A549 (cell line): ENCODE measurements around the gene FCSK. TPM values are rescaled to one million over a fixed set of nuclear protein-coding genes. Genes with fewer than 3 reads are reported as not detected.

Source experiments
- ATAC-seq, 2 experiments: fragments of 200-7000 bp in 1 of 2; fragments of >200 bp in 1 of 2; cut with Nextera tagmentation in 1 of 2; cut with Tn5 transposase in 1 of 2; 3 replicates each; pipeline versions ENCODE4 v1.8.0 to v1.9.1; 2018 to 2020; ENCODE audit warnings: mild to moderate bottlenecking in 1 of 2, moderate library complexity in 1 of 2
- CTCF ChIA-PET: fragments of 300-600 bp; sonication (Branson Sonifier 250); formaldehyde crosslinking; extraction: SDS; loops from one replicate; lab custom pipeline; 2021; ENCODE audit warnings: antibody characterized with exemption, inconsistent platforms; lab: Yijun Ruan, JAX
- POLR2A ChIA-PET: fragments of 350-600 bp; formaldehyde crosslinking; extraction: SDS; loops from one replicate; lab custom pipeline; 2021; ENCODE audit warnings: antibody characterized with exemption, inconsistent platforms; lab: Yijun Ruan, JAX
- DNase-seq, 2 experiments: peaks; one replicate each; pipeline versions ENCODE4 v3.0.0 to v3.0.0-alpha.2; 2011 to 2016; ENCODE audit warnings: low read depth in 1 of 2, low spot score in 1 of 2
- FAIRE-seq: peaks from 2 replicates; lab custom pipeline; 2011; peaks lifted over from hg19 to GRCh38; lab: Jason Lieb, UNC
- H3K27ac ChIP-seq, 2 experiments: fragments of >200 bp; sonication (Bioruptor Twin); formaldehyde crosslinking; 3 replicates each; pipeline ENCODE4 v1.5.1; 2016 to 2017
- H3K4me1 ChIP-seq: fragments of >200 bp; sonication (Bioruptor Twin); formaldehyde crosslinking; 3 replicates; pipeline ENCODE4 v1.6.1; 2016
- H3K4me2 ChIP-seq: fragments of >200 bp; sonication (Bioruptor Twin); formaldehyde crosslinking; 3 replicates; pipeline ENCODE4 v1.6.1; 2016
- H3K4me3 ChIP-seq: fragments of >200 bp; sonication (Bioruptor Twin); formaldehyde crosslinking; 3 replicates; pipeline ENCODE4 v1.5.1; 2016
- H3K9me3 ChIP-seq: fragments of >200 bp; sonication (Bioruptor Twin); formaldehyde crosslinking; 3 replicates; pipeline ENCODE4 v1.6.1; 2016
- CBX8 ChIP-seq: fragments of 200-600 bp; sonication (generic); IDR thresholded peaks from 2 replicates; pipeline ENCODE4 v1.6.1; 2016
- CHD2 ChIP-seq: fragments of 150-350 bp; IDR thresholded peaks from 2 replicates; pipeline ENCODE4 v1.6.1; 2014; ENCODE audit warnings: low read length; ENCODE audit not compliant: partially characterized antibody
- CHD4 ChIP-seq: fragments of 200-600 bp; sonication (generic); IDR thresholded peaks from 2 replicates; pipeline ENCODE4 v1.6.1; 2016; ENCODE audit warnings: antibody characterized with exemption, mild to moderate bottlenecking, borderline replicate concordance
- E2F6 ChIP-seq: IDR thresholded peaks from 2 replicates; pipeline ENCODE4 v1.6.1; 2012; ENCODE audit warnings: low read depth, borderline replicate concordance
- EHF ChIP-seq: fragments of 250-450 bp; sonication (Bioruptor Pico); IDR thresholded peaks from 2 replicates; pipeline ENCODE4 v1.5.0; 2020; ENCODE audit warnings: mild to moderate bottlenecking
- ESRRA ChIP-seq: fragments of 150-350 bp; IDR thresholded peaks from 2 replicates; pipeline ENCODE4 v1.6.1; 2014; ENCODE audit warnings: mild to moderate bottlenecking, low read length, borderline replicate concordance
- FOXS1 ChIP-seq: fragments of 250-450 bp; sonication (Bioruptor Pico); IDR thresholded peaks from 2 replicates; pipeline ENCODE4 v1.5.0; 2020; ENCODE audit warnings: mild to moderate bottlenecking, moderate library complexity
- HDAC2 ChIP-seq: fragments of 200-600 bp; sonication (generic); IDR thresholded peaks from 2 replicates; pipeline ENCODE4 v1.6.1; 2016
- HEYL ChIP-seq: fragments of 250-450 bp; sonication (Bioruptor Pico); IDR thresholded peaks from 2 replicates; pipeline ENCODE4 v1.8.0; 2021; ENCODE audit warnings: mild to moderate bottlenecking, moderate library complexity
- HOXB13 ChIP-seq: fragments of 250-450 bp; sonication (Bioruptor Pico); IDR thresholded peaks from 2 replicates; pipeline ENCODE4 v1.5.0; 2020; ENCODE audit warnings: low read depth, mild to moderate bottlenecking, moderate library complexity
- HOXB5 ChIP-seq: fragments of 250-450 bp; sonication (Bioruptor Pico); IDR thresholded peaks from 2 replicates; pipeline ENCODE4 v1.5.0; 2020; ENCODE audit warnings: mild to moderate bottlenecking, moderate library complexity
- JUN ChIP-seq, 2 experiments: fragments of >200 bp; sonication (Bioruptor Twin); formaldehyde crosslinking; IDR thresholded peaks; 2 replicates in 1 of 2; 3 replicates in 1 of 2; pipeline ENCODE4 v1.6.1; 2016 to 2017
- JUNB ChIP-seq: fragments of >200 bp; sonication (Bioruptor Twin); formaldehyde crosslinking; IDR thresholded peaks from 2 replicates; pipeline ENCODE4 v1.6.1; 2016
- KDM1A ChIP-seq: fragments of 200-600 bp; sonication (generic); IDR thresholded peaks from 2 replicates; pipeline ENCODE4 v1.6.1; 2016; ENCODE audit warnings: low read depth, mild to moderate bottlenecking
- PBX3 ChIP-seq: IDR thresholded peaks from 2 replicates; pipeline ENCODE4 v1.6.1; 2012
- PHF8 ChIP-seq: fragments of 200-600 bp; sonication (generic); IDR thresholded peaks from 2 replicates; pipeline ENCODE4 v1.6.1; 2016; ENCODE audit warnings: low read depth, mild to moderate bottlenecking, antibody characterized with exemption, moderate library complexity, borderline replicate concordance
- POLR2AphosphoS2 ChIP-seq: conservative IDR thresholded peaks from 2 replicates; pipeline ENCODE4 v1.6.1; 2012; ENCODE audit warnings: low read length, improper control_type of control experiment, inconsistent platforms
- TP53 ChIP-seq: fragments of 250-450 bp; sonication (Bioruptor Pico); IDR thresholded peaks from 2 replicates; pipeline ENCODE4 v1.5.0; 2021; ENCODE audit warnings: mild to moderate bottlenecking, moderate library complexity
- whole genome bisulfite sequencing: methylation state at CpG from one replicate; pipeline ENCODE4 v1.1.6; 2017; ENCODE audit errors: missing lambda C conversion rate; 5-methylcytosine and 5-hydroxymethylcytosine counted together
- polyA plus RNA-seq, 4 experiments: library from polyadenylated mRNA; depleted of rRNA in 3 of 4; stranded (reverse); fragments of >200 nt; fragmentation: RNase III in 1 of 4; extraction: RNeasy Plus Mini Kit Qiagen cat#74134 plus additional on column Dnase treatment in 1 of 4; gene quantifications; 2 replicates in 3 of 4; 3 replicates in 1 of 4; pipeline ENCODE4 v1.2.3, GENCODE V29; 2011 to 2017

FCSK gene
- polyA plus RNA-seq, 2 of the 4 experiments (the other 2 are of a cell fraction) = 5.7 to 6.8 TPM

GRCh38 chr16:70417661-70418060 is 36.7 kb upstream of the FCSK start:
- no peaks in the 10 kb centered on the region for H3K9me3 ChIP-seq
- POLR2A ChIA-PET = no interaction called here
- DNase-seq = no peak
- H3K27ac ChIP-seq = peak overlapping the region in 1 of 2 experiments; percentile 43; a peak in 1 of 6 replicates
- CTCF ChIA-PET = interaction anchor here (0.6 to 2.1 kb wide), 4 partner anchors 9 to 40 kb away, joined by 3 to 5 read pairs (median 4); no protein-coding TSS in a partner anchor
- 0 out of 6 replicates have a peak, but pooled peaks of 1 of the 2 experiments have one; percentile 21 for ATAC-seq
- TF ChIP-seq POLR2AphosphoS2 (no peak), E2F6 (no peak), JUNB (no peak), CHD2 (no peak), HEYL (CRISPR knock-in tag) (no peak), PHF8 (no peak), FOXS1 (CRISPR knock-in tag) (no peak), CBX8 (no peak), EHF (no peak), HOXB5 (no peak)
- WGBS = 88% methylated on average over 6 of the region's 7 CpGs
- H3K4me3 ChIP-seq = no peak overlapping the region
- H3K4me1 ChIP-seq = peaks cover 20% of the 10 kb centered on the region; the same call in 2 of the 3 replicates
- FAIRE-seq = no peak
- no peak overlapping the region for H3K4me2 ChIP-seq

DNA sequence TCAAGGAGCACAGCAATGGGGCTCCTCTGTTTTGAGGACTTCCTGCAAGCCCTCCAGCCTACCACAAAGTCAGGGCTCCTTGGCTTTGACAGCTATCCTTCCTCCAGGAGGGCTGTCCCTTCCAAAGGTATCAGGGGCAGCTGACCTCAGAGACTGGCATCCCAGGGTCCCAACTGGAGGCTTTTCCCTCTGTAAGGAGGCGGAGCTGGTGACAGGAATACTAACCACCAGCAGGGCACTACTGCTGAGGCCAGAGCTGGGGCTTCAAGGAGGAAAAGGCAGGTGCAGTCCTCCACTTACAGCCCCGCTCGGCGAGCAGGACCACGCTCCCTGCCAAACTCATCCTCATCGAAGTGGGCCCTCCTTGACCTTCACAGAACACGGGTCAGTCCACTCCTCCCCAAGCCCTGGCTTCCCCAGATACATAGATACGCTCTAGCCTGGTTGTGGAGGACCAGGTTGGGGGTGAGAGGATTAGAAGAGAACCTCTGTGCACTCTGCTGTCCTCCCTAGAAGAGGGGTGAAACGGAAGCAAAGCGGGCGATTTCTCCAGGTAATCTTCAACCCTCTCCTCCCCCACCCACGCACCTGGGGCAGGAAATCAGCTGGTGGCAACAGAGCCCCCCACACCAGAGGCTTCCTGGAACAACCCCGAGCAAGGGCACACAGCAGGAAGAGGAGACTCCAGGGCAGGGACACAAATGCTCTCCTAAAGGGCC is 36.0 kb upstream of the FCSK start:
- ChIA-PET POLR2A (no interaction called here), CTCF (interaction anchor here (2.1 kb wide), 1 partner anchor 10 kb away, joined by 5 read pairs; no protein-coding TSS in a partner anchor)
- H3K9me3 ChIP-seq = no peaks in the 10 kb centered on the region
- FAIRE-seq (no peak), DNase-seq (no peak), ATAC-seq (peak in 1 of 2 experiments; percentile 30; a peak in 1 of 6 replicates)
- no peak overlapping the region for H3K4me2 ChIP-seq
- TF ChIP-seq HDAC2 = no peak
- TF ChIP-seq CHD4 = no peak
- TF ChIP-seq TP53 (CRISPR knock-in tag) = no peak
- TF ChIP-seq KDM1A = no peak
- no peak for TF ChIP-seq PBX3
- TF ChIP-seq JUN (IDR thresholded peaks at IDR 0.05) = no peak
- 86% methylated on average over 13 of the region's 13 CpGs for WGBS
- H3K4me3 ChIP-seq = no peak overlapping the region
- peaks cover 28% of the 10 kb centered on the region for H3K4me1 ChIP-seq
- peak overlapping the region in 1 of 2 experiments; percentile 33; a peak in 1 of 6 replicates for H3K27ac ChIP-seq

- Histone ChIP-seq H3K4me1 (peaks cover 33% of the 10 kb centered on the region), H3K4me2 (no peak overlapping the region), H3K4me3 (no peak overlapping the region), H3K9me3 (no peaks in the 10 kb centered on the region)
- ChIA-PET POLR2A (no interaction called here), CTCF (interaction anchor here (0.9 kb wide), 1 partner anchor 24 kb away, joined by 3 read pairs; no protein-coding TSS in a partner anchor)
- no peak for DNase-seq
- FAIRE-seq = no peak
- TF ChIP-seq ESRRA (no peak), HOXB13 (CRISPR knock-in tag) (no peak)
- TF ChIP-seq, all 56 proteins: peak for 0
- WGBS = 92% methylated on average over 4 of the region's 5 CpGs
- peak overlapping the region in 1 of 2 experiments; percentile 33; a peak in 1 of 6 replicates for H3K27ac ChIP-seq
- no peak for ATAC-seq
These were observed 35.4 kb upstream of the FCSK start for GRCh38 chr16:70418993-70419318.
